Karpas-422 (cell line): Measurements from ENCODE around the gene RGN. TPM values are rescaled to one million over a fixed set of nuclear protein-coding genes. Genes with fewer than 3 reads are reported as not detected.
A peak's percentile ranks its signal among the peaks of the same experiment; 100 is the strongest.

ENCODE experiments used
- DNase-seq: peaks from one replicate; pipeline ENCODE4 v3.0.0-alpha.2; 2015
- H2AFZ ChIP-seq: fragments of 200-600 bp; sonication (generic); 2 replicates; pipeline ENCODE4 v1.6.1; 2014; ENCODE audit warnings: antibody characterized with exemption, low read length, mixed read lengths
- H3K27ac ChIP-seq: fragments of 200-600 bp; sonication (generic); 2 replicates; pipeline ENCODE4 v1.5.1; 2014; ENCODE audit warnings: mild to moderate bottlenecking, low read length, moderate library complexity
- H3K27me3 ChIP-seq: fragments of 200-600 bp; sonication (generic); 2 replicates; pipeline ENCODE4 v1.6.1; 2014; ENCODE audit warnings: low read length, mixed read lengths
- H3K36me3 ChIP-seq: fragments of 200-600 bp; sonication (generic); 2 replicates; pipeline ENCODE4 v1.6.1; 2014; ENCODE audit warnings: low read length, mixed read lengths; ENCODE audit not compliant: insufficient read depth
- H3K4me1 ChIP-seq: fragments of 200-600 bp; sonication (generic); 2 replicates; pipeline ENCODE4 v1.6.1; 2014; ENCODE audit warnings: mild to moderate bottlenecking, low read length, mixed read lengths
- H3K4me2 ChIP-seq: fragments of 200-600 bp; sonication (generic); 2 replicates; pipeline ENCODE4 v1.6.1; 2014; ENCODE audit warnings: low read length, low read depth, mild to moderate bottlenecking; ENCODE audit not compliant: poor library complexity, severe bottlenecking
- H3K4me3 ChIP-seq: fragments of 200-600 bp; sonication (generic); 2 replicates; pipeline ENCODE4 v1.5.1; 2014; ENCODE audit warnings: mild to moderate bottlenecking, antibody characterized with exemption, low read length, mixed read lengths
- H3K79me2 ChIP-seq: fragments of 200-600 bp; sonication (generic); 2 replicates; pipeline ENCODE4 v1.6.1; 2014; ENCODE audit warnings: mild to moderate bottlenecking, low read length, mixed read lengths
- H3K9ac ChIP-seq: fragments of 200-600 bp; sonication (generic); 2 replicates; pipeline ENCODE4 v1.6.0; 2014; ENCODE audit warnings: low read length
- H3K9me2 ChIP-seq: fragments of 200-600 bp; sonication (generic), shearing (Covaris generic); replicated peaks from 2 replicates; pipeline ENCODE4 v1.6.0; 2014; ENCODE audit warnings: mild to moderate bottlenecking, low read length, moderate library complexity; ENCODE audit not compliant: insufficient read depth
- H3K9me3 ChIP-seq: fragments of 300-700, 200-600 bp; sonication (generic); 2 replicates; pipeline ENCODE4 v1.6.1; 2014; ENCODE audit warnings: low read length, mixed read lengths
- H4K20me1 ChIP-seq: fragments of 200-600 bp; sonication (generic); 2 replicates; pipeline ENCODE4 v1.6.1; 2014; ENCODE audit warnings: mild to moderate bottlenecking, antibody characterized with exemption, low read length, low read depth; ENCODE audit not compliant: insufficient read depth
- total RNA-seq: library from RNA; depleted of rRNA; stranded (reverse); fragments of >200 nt; shearing (Covaris generic); gene quantifications from 2 replicates; pipeline ENCODE4 v1.2.3, GENCODE V29; 2014; ENCODE audit warnings: low replicate concordance

RGN gene
- total RNA-seq, 1 experiment from 2014 or later, result not detected

GRCh38 chrX:47068720-47069119 is 9.5 kb upstream of the RGN start:
- no peaks in the 10 kb centered on the region for H3K9me3 ChIP-seq

GRCh38 chrX:47080215-47080914 is 2.1 kb downstream of the RGN start:
- Histone ChIP-seq H3K9ac (no peak overlapping the region), H3K4me3 (no peak overlapping the region), H3K27me3 (no peaks in the 10 kb centered on the region), H4K20me1 (no peaks in the 10 kb centered on the region), H3K36me3 (no peaks in the 10 kb centered on the region), H2AFZ (no peak overlapping the region), H3K79me2 (no peaks in the 10 kb centered on the region), H3K4me2 (no peak overlapping the region), H3K9me3 (no peaks in the 10 kb centered on the region), H3K4me1 (no peaks in the 10 kb centered on the region), H3K27ac (no peak overlapping the region), H3K9me2 (no peaks in the 10 kb centered on the region)
- no peak for DNase-seq

More at GRCh38 chrX:47068720-47069119, 9.5 kb upstream of the RGN start:
- H4K20me1 ChIP-seq, result no peaks in the 10 kb centered on the region
- no peak for DNase-seq
- H3K9ac ChIP-seq, result no peak overlapping the region
- no peak overlapping the region for H3K4me3 ChIP-seq
- H3K4me1 ChIP-seq, result no peaks in the 10 kb centered on the region
- H3K27me3 ChIP-seq, result no peaks in the 10 kb centered on the region
- H3K4me2 ChIP-seq, result no peak overlapping the region
- no peak overlapping the region for H2AFZ ChIP-seq
- no peaks in the 10 kb centered on the region for H3K9me2 ChIP-seq
- no peak overlapping the region for H3K27ac ChIP-seq
- H3K36me3 ChIP-seq, result no peaks in the 10 kb centered on the region
- H3K79me2 ChIP-seq, result no peaks in the 10 kb centered on the region

- H3K27ac ChIP-seq, result no peak overlapping the region
- H3K9me2 ChIP-seq, result no peaks in the 10 kb centered on the region
- no peaks in the 10 kb centered on the region for H3K9me3 ChIP-seq
- no peak overlapping the region for H3K4me2 ChIP-seq
- H3K36me3 ChIP-seq, result no peaks in the 10 kb centered on the region
- no peaks in the 10 kb centered on the region for H4K20me1 ChIP-seq
- no peak for DNase-seq
- no peak overlapping the region for H2AFZ ChIP-seq
- H3K27me3 ChIP-seq, result no peaks in the 10 kb centered on the region
- H3K4me1 ChIP-seq, result no peaks in the 10 kb centered on the region
- no peaks in the 10 kb centered on the region for H3K79me2 ChIP-seq
- H3K9ac ChIP-seq, result no peak overlapping the region
- no peak overlapping the region for H3K4me3 ChIP-seq
Measured at GRCh38 chrX:47080915-47081236, 2.6 kb downstream of the RGN start.

- H3K79me2 ChIP-seq, result no peaks in the 10 kb centered on the region
- H3K9me2 ChIP-seq, result no peaks in the 10 kb centered on the region
- DNase-seq, result no peak
- no peaks in the 10 kb centered on the region for H3K9me3 ChIP-seq
- no peak overlapping the region for H3K9ac ChIP-seq
- H3K36me3 ChIP-seq, result no peaks in the 10 kb centered on the region
- H3K27ac ChIP-seq, result no peak overlapping the region
- H3K4me3 ChIP-seq, result no peak overlapping the region
- H3K4me1 ChIP-seq, result no peaks in the 10 kb centered on the region
- H4K20me1 ChIP-seq, result no peaks in the 10 kb centered on the region
- H3K27me3 ChIP-seq, result no peaks in the 10 kb centered on the region
- no peak overlapping the region for H3K4me2 ChIP-seq
- 0 out of 2 replicates have a peak overlapping the region, but pooled peaks have one; percentile 12 for H2AFZ ChIP-seq
Measured at GRCh38 chrX:47091149-47091775, 13.0 kb downstream of the RGN start.

GRCh38 chrX:47093248-47093647 is 15.0 kb downstream of the RGN start:
- no peaks in the 10 kb centered on the region for H4K20me1 ChIP-seq
- no peaks in the 10 kb centered on the region for H3K79me2 ChIP-seq
- H3K4me2 ChIP-seq, result no peak overlapping the region
- DNase-seq, result peak; percentile 68
- H3K36me3 ChIP-seq, result no peaks in the 10 kb centered on the region
- H3K4me3 ChIP-seq, result no peak overlapping the region
- H3K9me3 ChIP-seq, result no peaks in the 10 kb centered on the region
- H3K27me3 ChIP-seq, result no peaks in the 10 kb centered on the region
- no peak overlapping the region for H3K9ac ChIP-seq
- no peak overlapping the region for H3K27ac ChIP-seq
- no peaks in the 10 kb centered on the region for H3K4me1 ChIP-seq
- H3K9me2 ChIP-seq, result no peaks in the 10 kb centered on the region
- H2AFZ ChIP-seq, result no peak overlapping the region

- Histone ChIP-seq H3K4me3 (no peak overlapping the region), H3K9me2 (no peaks in the 10 kb centered on the region), H3K4me2 (no peak overlapping the region), H3K9me3 (no peaks in the 10 kb centered on the region), H3K27me3 (no peaks in the 10 kb centered on the region), H3K9ac (no peak overlapping the region), H3K36me3 (no peaks in the 10 kb centered on the region), H2AFZ (no peak overlapping the region), H3K79me2 (no peaks in the 10 kb centered on the region), H3K27ac (no peak overlapping the region), H4K20me1 (no peaks in the 10 kb centered on the region), H3K4me1 (no peaks in the 10 kb centered on the region)
- DNase-seq, result no peak
Measured at GRCh38 chrX:47093860-47094259, 15.6 kb downstream of the RGN start.

- H3K36me3 ChIP-seq, result no peaks in the 10 kb centered on the region
- DNase-seq, result no peak
- H3K4me3 ChIP-seq, result no peak overlapping the region
- no peaks in the 10 kb centered on the region for H4K20me1 ChIP-seq
- H3K79me2 ChIP-seq, result no peaks in the 10 kb centered on the region
- no peaks in the 10 kb centered on the region for H3K9me2 ChIP-seq
- H3K9me3 ChIP-seq, result no peaks in the 10 kb centered on the region
- no peak overlapping the region for H3K9ac ChIP-seq
- no peaks in the 10 kb centered on the region for H3K27me3 ChIP-seq
- H3K4me1 ChIP-seq, result no peaks in the 10 kb centered on the region
- H3K27ac ChIP-seq, result no peak overlapping the region
- no peak overlapping the region for H2AFZ ChIP-seq
- H3K4me2 ChIP-seq, result no peak overlapping the region
Measured at GRCh38 chrX:47097018-47097417, 18.8 kb downstream of the RGN start.

GRCh38 chrX:47098338-47099094 is 20.3 kb downstream of the RGN start:
- no peak for DNase-seq
- no peaks in the 10 kb centered on the region for H3K4me1 ChIP-seq
- H4K20me1 ChIP-seq, result no peaks in the 10 kb centered on the region
- no peak overlapping the region for H2AFZ ChIP-seq
- no peaks in the 10 kb centered on the region for H3K79me2 ChIP-seq
- H3K4me2 ChIP-seq, result no peak overlapping the region
- no peak overlapping the region for H3K9ac ChIP-seq
- H3K27ac ChIP-seq, result no peak overlapping the region
- no peak overlapping the region for H3K4me3 ChIP-seq
- H3K9me2 ChIP-seq, result no peaks in the 10 kb centered on the region
- H3K36me3 ChIP-seq, result no peaks in the 10 kb centered on the region
- H3K27me3 ChIP-seq, result no peaks in the 10 kb centered on the region
- H3K9me3 ChIP-seq, result no peaks in the 10 kb centered on the region
